Panc1 (cell line): ENCODE data around the gene SNRNP35. TPM values are rescaled to one million over a fixed set of nuclear protein-coding genes. Genes with fewer than 3 reads are reported as not detected.
A peak's percentile ranks its signal among the peaks of the same experiment; 100 is the strongest.

ENCODE experiments used
- ATAC-seq: fragments of 200-7000 bp; cut with Tn5 transposase; 2 replicates; pipeline ENCODE4 v1.9.1; 2020; ENCODE audit warnings: mild to moderate bottlenecking, moderate library complexity
- BruUV-seq: library from RNA; stranded (reverse); fragments of 400-500 nt; replicated peaks from 2 replicates; lab custom pipeline; 2021; lab: Mats Ljungman, UMichigan
- CTCF ChIA-PET: fragments of 300-600 bp; sonication (Branson Sonifier 250); formaldehyde crosslinking; loops from one replicate; lab custom pipeline; 2022; ENCODE audit warnings: antibody characterized with exemption; lab: Charles Lee
- POLR2A ChIA-PET: fragments of 300-600 bp; sonication (Branson Sonifier 250); formaldehyde crosslinking; loops from one replicate; lab custom pipeline; 2022; ENCODE audit warnings: antibody characterized with exemption; lab: Charles Lee
- DNase-seq: peaks from one replicate; pipeline ENCODE4 v3.0.0-alpha.2; 2010; ENCODE audit warnings: low read depth, low spot score
- H3K27ac ChIP-seq: 2 replicates; pipeline ENCODE4 v1.5.1; 2011; ENCODE audit warnings: mild to moderate bottlenecking, low read length, inconsistent platforms
- H3K27me3 ChIP-seq: fragments of 200-500 bp; sonication (Bioruptor generic); 2 replicates; pipeline ENCODE4 v1.6.0; 2014; ENCODE audit warnings: low read length, inconsistent platforms; ENCODE audit not compliant: control insufficient read depth, insufficient read depth
- H3K36me3 ChIP-seq: fragments of 200-500 bp; sonication (Bioruptor generic); 2 replicates; pipeline ENCODE4 v1.5.1; 2014; ENCODE audit warnings: inconsistent platforms, mild to moderate bottlenecking, low read length, moderate library complexity; ENCODE audit not compliant: control insufficient read depth, insufficient read depth
- H3K4me1 ChIP-seq: 2 replicates; pipeline ENCODE4 v1.5.1; 2011; ENCODE audit warnings: inconsistent platforms, mild to moderate bottlenecking, low read length, moderate library complexity; ENCODE audit not compliant: control insufficient read depth, insufficient read depth
- H3K4me3 ChIP-seq, 2 experiments: 2 replicates each; pipeline ENCODE4 v1.5.1; 2011 to 2012; ENCODE audit warnings: low read depth in 2 of 2, low read length in 2 of 2, mild to moderate bottlenecking in 2 of 2, inconsistent platforms in 1 of 2, moderate library complexity in 1 of 2
- H3K9me3 ChIP-seq: fragments of 200-500 bp; sonication (Bioruptor generic); 2 replicates; pipeline ENCODE4 v1.5.1; 2014; ENCODE audit warnings: low read depth, mild to moderate bottlenecking, inconsistent platforms, low read length, moderate library complexity; ENCODE audit not compliant: control insufficient read depth, insufficient read depth
- POLR2AphosphoS5 ChIP-seq: IDR thresholded peaks from 2 replicates; pipeline ENCODE4 v1.6.1; 2012; ENCODE audit warnings: mild to moderate bottlenecking, low read depth, low read length, moderate library complexity
- SIN3A ChIP-seq: IDR thresholded peaks from 2 replicates; pipeline ENCODE4 v1.6.1; 2012; ENCODE audit warnings: low read depth, mild to moderate bottlenecking, low read length, moderate library complexity, borderline replicate concordance; ENCODE audit not compliant: insufficient read depth
- TCF7L2 ChIP-seq: IDR thresholded peaks from 2 replicates; pipeline ENCODE4 v1.6.1; 2011; ENCODE audit warnings: mild to moderate bottlenecking, low read depth, low read length, inconsistent platforms
- in situ Hi-C: cut with HindIII; loops from 2 replicates; pipeline ENCODE4 v1.10.0; 2016; ENCODE audit warnings: low sequenced_read_pairs, low pct_unique_long_range_greater_than_20kb
- intact Hi-C: fragments of 100-400 bp; cut with micrococcal nuclease; formaldehyde crosslinking; loops from one replicate; pipeline ENCODE4 v1.10.0; 2022; ENCODE audit not compliant: unreplicated experiment
- total RNA-seq: library from RNA; stranded (reverse); gene quantifications from one replicate; pipeline ENCODE4 v1.2.1, GENCODE V29; 2021; ENCODE audit not compliant: unreplicated experiment
- TF ChIP-seq, protein P1 (sequence below), 2 experiments: IDR thresholded peaks; 2 replicates each; pipeline ENCODE4 v1.6.1; 2011 to 2012; ENCODE audit warnings: low read depth in 2 of 2, control low read depth in 1 of 2, low read length in 1 of 2, mild to moderate bottlenecking in 1 of 2, moderate library complexity in 1 of 2; ENCODE audit not compliant: insufficient read depth in 1 of 2
- TF ChIP-seq, protein P2 (sequence below): fragments of 450-650 bp; IDR thresholded peaks from 2 replicates; pipeline ENCODE4 v1.5.1; 2017; ENCODE audit warnings: mild to moderate bottlenecking

SNRNP35 gene
- total RNA-seq, 1 experiment from 2014 or later = 16.5 TPM

DNA sequence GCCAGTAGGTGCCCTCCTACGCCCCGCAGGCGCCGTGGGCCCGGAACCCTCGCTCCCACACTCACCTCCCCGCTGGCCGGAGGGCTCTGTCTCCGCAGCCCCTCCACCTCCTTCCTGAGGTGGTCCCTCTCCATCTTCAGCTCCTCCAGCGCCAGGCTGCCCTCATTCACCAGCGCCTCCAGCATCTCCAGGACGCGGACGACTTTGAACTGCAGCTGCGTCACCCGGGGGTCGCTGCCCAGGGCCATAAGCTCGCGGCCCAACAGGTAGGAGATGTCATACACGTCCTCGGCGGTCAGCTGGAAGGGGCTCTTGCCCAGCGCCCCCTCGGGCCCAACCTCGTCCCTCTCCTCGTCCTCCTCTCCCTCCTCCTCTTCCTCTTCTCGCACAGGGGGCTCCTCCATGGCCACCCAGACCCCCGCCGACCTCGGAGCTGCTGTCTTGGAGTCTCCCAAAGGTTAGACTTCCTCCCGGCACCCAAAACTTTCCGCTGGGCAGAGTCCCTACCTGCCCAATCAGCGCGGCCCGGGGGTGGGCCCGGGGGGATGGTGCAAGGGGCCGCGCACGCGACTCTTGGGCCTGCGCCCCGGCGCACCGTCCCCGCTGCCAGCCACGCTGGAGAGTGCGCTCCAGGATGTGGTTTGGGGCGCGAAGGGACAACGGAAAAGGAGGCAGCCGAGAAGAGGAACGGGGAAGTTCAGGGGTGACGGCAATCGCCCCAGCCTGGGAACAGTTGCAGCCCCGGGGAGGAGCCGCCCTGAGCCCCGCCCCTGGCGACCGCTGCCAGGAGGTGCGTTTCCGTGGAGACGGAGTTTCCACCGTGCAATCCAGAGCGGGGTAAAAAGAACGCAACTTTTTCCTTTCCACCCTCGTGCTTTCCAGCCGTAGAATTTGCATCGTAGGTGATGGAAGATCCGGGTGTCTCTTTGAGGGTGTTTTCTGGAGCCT is 21.6 kb upstream of the SNRNP35 start, which contains the start of gene RILPL2:
Gene RILPL2 (minus strand): TSS at position 668 of the 948 bp plus-strand sequence. CDS start 264 bp downstream, at position 404.
- no peaks in the 10 kb centered on the region for H3K4me1 ChIP-seq
- intact Hi-C loops (no loop called here), in situ Hi-C loops (no loop called here)
- peak; percentile 98 for ATAC-seq
- peak within 1 kb of the TSS; percentile 77 for H3K27ac ChIP-seq
- BruUV-seq = TSS peak; percentile 92
- TF ChIP-seq, protein P1, sequence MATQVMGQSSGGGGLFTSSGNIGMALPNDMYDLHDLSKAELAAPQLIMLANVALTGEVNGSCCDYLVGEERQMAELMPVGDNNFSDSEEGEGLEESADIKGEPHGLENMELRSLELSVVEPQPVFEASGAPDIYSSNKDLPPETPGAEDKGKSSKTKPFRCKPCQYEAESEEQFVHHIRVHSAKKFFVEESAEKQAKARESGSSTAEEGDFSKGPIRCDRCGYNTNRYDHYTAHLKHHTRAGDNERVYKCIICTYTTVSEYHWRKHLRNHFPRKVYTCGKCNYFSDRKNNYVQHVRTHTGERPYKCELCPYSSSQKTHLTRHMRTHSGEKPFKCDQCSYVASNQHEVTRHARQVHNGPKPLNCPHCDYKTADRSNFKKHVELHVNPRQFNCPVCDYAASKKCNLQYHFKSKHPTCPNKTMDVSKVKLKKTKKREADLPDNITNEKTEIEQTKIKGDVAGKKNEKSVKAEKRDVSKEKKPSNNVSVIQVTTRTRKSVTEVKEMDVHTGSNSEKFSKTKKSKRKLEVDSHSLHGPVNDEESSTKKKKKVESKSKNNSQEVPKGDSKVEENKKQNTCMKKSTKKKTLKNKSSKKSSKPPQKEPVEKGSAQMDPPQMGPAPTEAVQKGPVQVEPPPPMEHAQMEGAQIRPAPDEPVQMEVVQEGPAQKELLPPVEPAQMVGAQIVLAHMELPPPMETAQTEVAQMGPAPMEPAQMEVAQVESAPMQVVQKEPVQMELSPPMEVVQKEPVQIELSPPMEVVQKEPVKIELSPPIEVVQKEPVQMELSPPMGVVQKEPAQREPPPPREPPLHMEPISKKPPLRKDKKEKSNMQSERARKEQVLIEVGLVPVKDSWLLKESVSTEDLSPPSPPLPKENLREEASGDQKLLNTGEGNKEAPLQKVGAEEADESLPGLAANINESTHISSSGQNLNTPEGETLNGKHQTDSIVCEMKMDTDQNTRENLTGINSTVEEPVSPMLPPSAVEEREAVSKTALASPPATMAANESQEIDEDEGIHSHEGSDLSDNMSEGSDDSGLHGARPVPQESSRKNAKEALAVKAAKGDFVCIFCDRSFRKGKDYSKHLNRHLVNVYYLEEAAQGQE (IDR thresholded peaks at IDR 0.05; ENCODE audit: insufficient read depth in 1 of 2, low read depth in 2 of 2, low read length in 1 of 2) = 0 out of 4 replicates have a peak, but pooled peaks of 1 of the 2 experiments have one; percentile 51
- TF ChIP-seq POLR2AphosphoS5 = no peak
- TF ChIP-seq SIN3A = 0 out of 2 replicates have a peak, but pooled peaks have one; percentile 42
- ChIA-PET CTCF (interaction anchor here (0.5 kb wide), 1 partner anchor 28 kb away, joined by 3 read pairs; no protein-coding TSS in a partner anchor), POLR2A (interaction anchor here (0.6 to 1.0 kb wide), 2 partner anchors 29 to 71 kb away, joined by 3 to 4 read pairs; no protein-coding TSS in a partner anchor)
- H3K36me3 ChIP-seq = no peaks in the 10 kb centered on the region
- H3K27me3 ChIP-seq = no peaks in the 10 kb centered on the region
- peak within 1 kb of the TSS; percentile 71 to 95 for H3K4me3 ChIP-seq
- no peaks in the 10 kb centered on the region for H3K9me3 ChIP-seq
- no peak for DNase-seq

DNA sequence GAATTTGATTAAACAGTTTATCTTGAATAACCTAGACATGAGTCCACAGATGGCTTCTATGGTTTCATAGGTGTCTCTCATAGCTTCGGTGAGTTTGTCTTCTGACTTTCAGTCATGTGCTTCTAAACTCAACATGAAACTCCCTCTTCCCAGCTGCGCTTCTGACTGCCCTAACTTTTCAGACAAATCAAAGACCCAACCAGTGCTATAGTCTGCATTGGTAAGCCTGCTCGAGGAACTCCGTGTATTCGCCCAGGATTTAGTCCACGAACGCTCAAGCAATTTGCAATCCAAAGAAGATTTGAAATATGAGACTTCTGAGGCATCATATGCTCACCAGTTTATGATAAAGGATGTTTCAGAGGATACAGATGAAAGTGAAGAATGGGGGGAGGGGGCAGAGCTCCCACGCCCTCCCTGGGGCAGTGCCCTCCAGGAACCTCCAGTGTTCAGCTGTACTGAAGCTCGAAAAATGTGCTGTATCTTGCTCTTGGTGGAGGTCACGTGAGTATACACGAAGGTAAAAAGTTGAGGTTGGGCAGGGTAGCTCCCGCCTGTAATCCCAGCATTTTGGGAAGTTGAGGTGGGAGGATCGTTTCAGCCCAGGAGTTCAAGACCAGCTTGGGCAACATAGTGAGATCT is 16.3 kb upstream of the SNRNP35 start:
- intact Hi-C loops = no loop called here
- in situ Hi-C loops = no loop called here
- Histone ChIP-seq H3K4me3 (no peak overlapping the region), H3K27me3 (no peaks in the 10 kb centered on the region), H3K27ac (no peak overlapping the region), H3K4me1 (peaks cover 17% of the 10 kb centered on the region), H3K36me3 (no peaks in the 10 kb centered on the region), H3K9me3 (no peaks in the 10 kb centered on the region)
- no peak for DNase-seq
- CTCF ChIA-PET = no interaction called here
- TF ChIP-seq POLR2AphosphoS5 (no peak), TCF7L2 (no peak), SIN3A (no peak)
- TF ChIP-seq, protein P2, sequence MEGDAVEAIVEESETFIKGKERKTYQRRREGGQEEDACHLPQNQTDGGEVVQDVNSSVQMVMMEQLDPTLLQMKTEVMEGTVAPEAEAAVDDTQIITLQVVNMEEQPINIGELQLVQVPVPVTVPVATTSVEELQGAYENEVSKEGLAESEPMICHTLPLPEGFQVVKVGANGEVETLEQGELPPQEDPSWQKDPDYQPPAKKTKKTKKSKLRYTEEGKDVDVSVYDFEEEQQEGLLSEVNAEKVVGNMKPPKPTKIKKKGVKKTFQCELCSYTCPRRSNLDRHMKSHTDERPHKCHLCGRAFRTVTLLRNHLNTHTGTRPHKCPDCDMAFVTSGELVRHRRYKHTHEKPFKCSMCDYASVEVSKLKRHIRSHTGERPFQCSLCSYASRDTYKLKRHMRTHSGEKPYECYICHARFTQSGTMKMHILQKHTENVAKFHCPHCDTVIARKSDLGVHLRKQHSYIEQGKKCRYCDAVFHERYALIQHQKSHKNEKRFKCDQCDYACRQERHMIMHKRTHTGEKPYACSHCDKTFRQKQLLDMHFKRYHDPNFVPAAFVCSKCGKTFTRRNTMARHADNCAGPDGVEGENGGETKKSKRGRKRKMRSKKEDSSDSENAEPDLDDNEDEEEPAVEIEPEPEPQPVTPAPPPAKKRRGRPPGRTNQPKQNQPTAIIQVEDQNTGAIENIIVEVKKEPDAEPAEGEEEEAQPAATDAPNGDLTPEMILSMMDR = no peak
- TF ChIP-seq, protein P1 (IDR thresholded peaks at IDR 0.05; ENCODE audit: insufficient read depth in 1 of 2, low read depth in 2 of 2, low read length in 1 of 2) = no peak
- POLR2A ChIA-PET = no interaction called here
- no peak for ATAC-seq
- BruUV-seq = no TSS peak
